ENCODE measurements around the gene CSF1.

CSF1 gene

DNA sequence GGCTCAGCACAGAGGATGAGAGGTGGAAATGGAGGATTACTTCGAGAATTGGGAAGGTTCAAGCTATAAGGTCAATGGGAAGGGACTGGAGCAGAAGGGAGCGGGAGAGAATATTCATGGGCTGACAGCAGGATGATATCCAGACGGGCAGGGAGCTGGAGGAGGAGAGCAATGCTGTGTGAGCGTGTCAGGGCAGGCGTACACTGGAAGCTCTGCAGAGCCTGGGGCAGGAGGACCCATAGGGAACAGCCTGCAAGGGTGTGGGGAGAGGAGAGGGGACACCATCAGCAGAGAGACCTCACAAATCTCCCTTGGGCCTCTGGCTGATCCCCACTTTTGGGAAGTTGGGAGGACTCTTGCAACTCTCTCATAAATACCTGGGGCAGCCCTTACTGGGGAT is 13.7 kb downstream of the CSF1 start:
- Histone ChIP-seq H3K36me3 (ENCODE audit: low read depth) (peaks cover 6% of the 10 kb centered on the region), H3K27me3 (ENCODE audit: insufficient read depth, poor library complexity, severe bottlenecking) (no peaks in the 10 kb centered on the region), H3K9me3 (ENCODE audit: severe bottlenecking) (no peaks in the 10 kb centered on the region), H3K4me3 (ENCODE audit: severe bottlenecking) (no peak overlapping the region), H3K4me1 (ENCODE audit: insufficient read depth, poor library complexity, severe bottlenecking) (peaks cover 22% of the 10 kb centered on the region), H3K27ac (ENCODE audit: poor library complexity, severe bottlenecking) (no peak overlapping the region)
- TF ChIP-seq, protein P1, sequence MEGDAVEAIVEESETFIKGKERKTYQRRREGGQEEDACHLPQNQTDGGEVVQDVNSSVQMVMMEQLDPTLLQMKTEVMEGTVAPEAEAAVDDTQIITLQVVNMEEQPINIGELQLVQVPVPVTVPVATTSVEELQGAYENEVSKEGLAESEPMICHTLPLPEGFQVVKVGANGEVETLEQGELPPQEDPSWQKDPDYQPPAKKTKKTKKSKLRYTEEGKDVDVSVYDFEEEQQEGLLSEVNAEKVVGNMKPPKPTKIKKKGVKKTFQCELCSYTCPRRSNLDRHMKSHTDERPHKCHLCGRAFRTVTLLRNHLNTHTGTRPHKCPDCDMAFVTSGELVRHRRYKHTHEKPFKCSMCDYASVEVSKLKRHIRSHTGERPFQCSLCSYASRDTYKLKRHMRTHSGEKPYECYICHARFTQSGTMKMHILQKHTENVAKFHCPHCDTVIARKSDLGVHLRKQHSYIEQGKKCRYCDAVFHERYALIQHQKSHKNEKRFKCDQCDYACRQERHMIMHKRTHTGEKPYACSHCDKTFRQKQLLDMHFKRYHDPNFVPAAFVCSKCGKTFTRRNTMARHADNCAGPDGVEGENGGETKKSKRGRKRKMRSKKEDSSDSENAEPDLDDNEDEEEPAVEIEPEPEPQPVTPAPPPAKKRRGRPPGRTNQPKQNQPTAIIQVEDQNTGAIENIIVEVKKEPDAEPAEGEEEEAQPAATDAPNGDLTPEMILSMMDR (IDR thresholded peaks at IDR 0.05; ENCODE audit: poor library complexity, severe bottlenecking) = no peak
- DNase-seq (ENCODE audit: low spot score) (no peak), ATAC-seq (ENCODE audit: low read depth) (no peak; the same call in 2 of the 3 replicates)

DNA sequence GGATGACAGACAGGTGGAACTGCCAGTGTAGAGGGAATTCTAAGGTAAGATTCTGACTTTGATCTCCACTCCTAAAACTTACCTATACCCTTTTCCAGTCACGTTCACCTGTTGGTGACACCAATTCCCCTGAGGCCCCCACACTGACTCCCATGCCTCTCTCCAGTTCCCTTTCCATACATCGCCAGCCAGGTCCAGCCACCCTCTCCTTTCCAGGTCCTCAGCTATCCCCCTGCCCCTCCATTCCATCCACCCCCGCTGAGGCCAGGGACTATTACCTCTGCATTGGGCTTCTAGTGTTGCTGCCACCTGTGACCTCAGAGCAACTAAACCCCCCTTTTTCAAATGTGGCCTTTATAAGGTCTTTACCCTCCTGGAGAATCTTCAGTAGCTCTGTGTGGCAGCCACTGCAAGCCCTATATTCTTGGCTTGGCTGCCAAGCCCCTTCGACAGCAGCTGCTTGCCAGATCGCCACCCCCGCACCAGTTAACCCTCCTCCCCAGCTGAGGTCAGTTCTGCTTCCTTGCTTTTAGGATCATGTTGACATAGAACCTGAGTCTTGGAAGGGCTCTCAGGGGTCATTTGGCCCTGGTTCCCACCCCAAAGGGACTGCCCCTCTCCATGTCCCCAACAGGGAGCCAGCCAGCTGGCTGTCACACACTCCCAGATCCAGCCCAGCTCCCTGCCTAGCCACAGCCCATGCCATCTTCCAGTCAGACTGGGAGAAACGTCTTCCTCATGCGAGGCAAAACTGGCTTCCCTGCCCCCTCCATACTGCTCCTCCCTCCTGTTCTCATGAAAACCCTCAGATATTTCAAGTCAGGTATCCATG is 14.7 kb downstream of the CSF1 start:
- H3K27me3 ChIP-seq (ENCODE audit: insufficient read depth, poor library complexity, severe bottlenecking) = no peaks in the 10 kb centered on the region
- TF ChIP-seq, protein P1 (IDR thresholded peaks at IDR 0.05; ENCODE audit: poor library complexity, severe bottlenecking) = no peak
- H3K36me3 ChIP-seq (ENCODE audit: low read depth) = peaks cover 6% of the 10 kb centered on the region; the same call in 1 of the 2 replicates
- ATAC-seq (ENCODE audit: low read depth) (no peak), DNase-seq (ENCODE audit: low spot score) (no peak)
- H3K4me1 ChIP-seq (ENCODE audit: insufficient read depth, poor library complexity, severe bottlenecking) = peaks cover 23% of the 10 kb centered on the region
- no peaks in the 10 kb centered on the region for H3K9me3 ChIP-seq (ENCODE audit: severe bottlenecking)
- H3K4me3 ChIP-seq (ENCODE audit: severe bottlenecking) = no peak overlapping the region
- no peak overlapping the region for H3K27ac ChIP-seq (ENCODE audit: poor library complexity, severe bottlenecking)

DNA sequence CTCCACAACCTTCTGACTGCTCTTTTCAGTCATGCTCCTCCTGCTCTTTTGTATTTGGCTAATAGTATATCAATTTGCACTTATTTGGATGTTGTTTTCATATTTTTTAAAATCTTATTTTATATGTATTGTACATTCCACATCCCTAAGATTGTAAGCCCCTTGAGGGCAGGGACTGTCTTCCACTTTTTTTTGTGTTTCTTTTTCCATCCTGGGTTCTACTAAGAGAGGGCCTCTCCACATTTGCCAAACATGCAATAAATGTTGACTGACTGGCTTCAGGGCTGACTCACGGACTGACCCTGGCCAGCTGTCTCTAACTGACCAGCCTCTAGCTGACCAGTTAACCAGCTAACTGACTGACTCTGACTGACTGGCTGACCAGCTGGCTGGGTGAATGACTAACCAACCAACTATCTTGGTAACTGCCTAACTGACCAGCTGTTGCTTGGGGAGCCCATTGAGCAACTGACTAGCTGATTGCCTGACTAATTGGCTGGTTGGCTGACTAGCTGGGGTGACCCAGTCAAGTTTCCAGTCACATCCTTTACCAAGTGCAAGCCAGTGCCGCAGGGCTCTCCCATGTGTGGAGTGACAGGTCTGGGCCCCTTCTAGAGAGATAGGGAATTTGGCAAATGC is 16.1 kb downstream of the CSF1 start:
- H3K9me3 ChIP-seq (ENCODE audit: severe bottlenecking) = no peaks in the 10 kb centered on the region
- TF ChIP-seq, protein P1 (IDR thresholded peaks at IDR 0.05; ENCODE audit: poor library complexity, severe bottlenecking) = no peak
- no peaks in the 10 kb centered on the region for H3K27me3 ChIP-seq (ENCODE audit: insufficient read depth, poor library complexity, severe bottlenecking)
- DNase-seq (ENCODE audit: low spot score) (no peak), ATAC-seq (ENCODE audit: low read depth) (no peak)
- H3K27ac ChIP-seq (ENCODE audit: poor library complexity, severe bottlenecking) = no peak overlapping the region
- peaks cover 3% of the 10 kb centered on the region; the same call in 1 of the 2 replicates for H3K36me3 ChIP-seq (ENCODE audit: low read depth)
- no peak overlapping the region for H3K4me3 ChIP-seq (ENCODE audit: severe bottlenecking)
- peaks cover 23% of the 10 kb centered on the region for H3K4me1 ChIP-seq (ENCODE audit: insufficient read depth, poor library complexity, severe bottlenecking)

DNA sequence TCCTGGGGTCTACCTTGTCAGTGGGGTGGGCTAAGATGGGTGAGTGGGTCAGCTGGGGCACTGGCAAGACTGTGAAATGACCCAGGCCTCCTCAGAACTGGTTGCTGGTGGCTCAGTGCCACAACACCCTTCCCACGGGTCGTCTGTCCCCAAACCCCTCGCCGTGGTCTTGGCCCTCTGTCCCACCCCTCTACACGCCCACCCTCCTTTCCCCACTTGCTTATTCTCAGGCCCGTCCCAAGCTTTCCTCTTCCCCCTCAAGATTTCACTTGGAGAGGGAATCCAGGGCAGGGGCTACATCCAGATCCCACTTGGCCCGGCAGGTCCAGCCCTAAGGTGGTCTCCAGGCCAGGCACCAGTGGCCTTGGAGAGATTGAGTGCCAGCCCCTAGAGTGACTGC is 16.7 kb downstream of the CSF1 start:
- Histone ChIP-seq H3K9me3 (ENCODE audit: severe bottlenecking) (no peaks in the 10 kb centered on the region), H3K27me3 (ENCODE audit: insufficient read depth, poor library complexity, severe bottlenecking) (no peaks in the 10 kb centered on the region), H3K4me3 (ENCODE audit: severe bottlenecking) (no peak overlapping the region), H3K36me3 (ENCODE audit: low read depth) (peaks cover 3% of the 10 kb centered on the region; the same call in 1 of the 2 replicates), H3K4me1 (ENCODE audit: insufficient read depth, poor library complexity, severe bottlenecking) (peaks cover 23% of the 10 kb centered on the region), H3K27ac (ENCODE audit: poor library complexity, severe bottlenecking) (peak overlapping the region; percentile 60)
- TF ChIP-seq, protein P1 (IDR thresholded peaks at IDR 0.05; ENCODE audit: poor library complexity, severe bottlenecking) = no peak
- ATAC-seq (ENCODE audit: low read depth) = no peak
- DNase-seq (ENCODE audit: low spot score) = no peak

Measured in RWPE2 (cell line).